NCI-H460 (cell line): ENCODE measurements around the gene PLS3. TPM values are rescaled to one million over a fixed set of nuclear protein-coding genes. Genes with fewer than 3 reads are reported as not detected.

ENCODE experiments used
- DNase-seq: peaks from one replicate; pipeline ENCODE4 v3.0.0-alpha.2; 2016; ENCODE audit warnings: low read depth; ENCODE audit errors: extremely low read depth
- small RNA-seq, 2 experiments: library from RNA; depleted of rRNA; stranded (forward); fragments of <200 nt; gene quantifications; one replicate each; pipeline ENCODE3, GENCODE V24; 2014
- total RNA-seq: library from RNA; depleted of rRNA; stranded (reverse); fragments of >200 nt; shearing (Covaris generic); gene quantifications from 2 replicates; pipeline ENCODE4 v1.2.3, GENCODE V29; 2014

The PLS3 gene
- total RNA-seq, 1 experiment from 2014 or later, result 104 TPM

DNA sequence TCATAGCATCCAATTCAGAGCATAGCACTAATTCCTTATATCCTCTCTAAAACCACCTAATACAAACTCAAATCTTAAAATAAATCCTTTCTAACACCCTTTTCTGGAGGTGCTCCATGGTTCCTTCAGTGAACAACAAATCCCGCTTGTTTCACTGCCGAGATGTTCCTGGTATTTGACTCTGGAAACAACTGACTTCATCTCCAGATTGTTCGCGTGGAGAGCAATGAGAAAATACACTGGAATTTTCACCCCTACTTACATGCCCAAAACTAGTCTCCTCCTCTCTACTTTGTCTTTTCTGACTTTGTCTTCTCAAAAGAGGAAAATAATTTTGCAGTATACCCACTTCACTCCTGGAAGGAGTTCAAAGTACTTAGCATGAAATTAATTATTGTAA is 129.0 kb downstream of the PLS3 start:
- no peak for DNase-seq

DNA sequence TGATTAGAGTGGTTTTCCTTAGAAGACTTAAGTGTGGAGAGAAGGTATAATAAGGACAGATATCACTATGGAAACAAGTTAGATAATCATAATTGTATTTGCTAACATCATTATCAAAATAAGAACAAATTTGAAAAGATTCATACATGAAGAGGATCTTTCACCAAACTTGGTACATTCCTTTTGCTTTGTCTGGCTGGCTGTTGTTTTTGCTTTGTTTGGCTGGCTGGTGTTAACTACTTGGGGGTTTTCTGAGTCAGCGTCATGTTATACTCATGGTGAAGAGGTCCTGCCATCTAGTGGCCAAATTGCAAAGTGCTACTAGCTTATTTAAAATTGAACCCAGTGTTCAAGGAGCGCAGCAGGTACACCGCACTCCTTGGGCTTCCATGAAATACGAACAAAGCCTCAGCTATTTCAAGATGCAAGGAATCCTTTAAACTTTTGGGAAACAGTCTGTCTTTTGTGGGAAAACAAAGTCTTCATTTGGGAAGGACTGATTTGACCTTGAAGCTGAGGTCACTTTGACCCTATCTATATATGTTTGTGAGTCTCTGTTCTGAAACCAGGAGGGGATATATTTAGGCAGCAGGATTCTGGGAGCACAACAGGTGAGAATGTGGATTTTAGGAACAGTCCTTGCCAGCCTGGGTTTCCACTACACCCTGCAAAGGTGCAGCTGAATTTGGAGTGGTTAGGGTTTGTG is 129.7 kb downstream of the PLS3 start:
- DNase-seq, result peak; percentile 61

DNA sequence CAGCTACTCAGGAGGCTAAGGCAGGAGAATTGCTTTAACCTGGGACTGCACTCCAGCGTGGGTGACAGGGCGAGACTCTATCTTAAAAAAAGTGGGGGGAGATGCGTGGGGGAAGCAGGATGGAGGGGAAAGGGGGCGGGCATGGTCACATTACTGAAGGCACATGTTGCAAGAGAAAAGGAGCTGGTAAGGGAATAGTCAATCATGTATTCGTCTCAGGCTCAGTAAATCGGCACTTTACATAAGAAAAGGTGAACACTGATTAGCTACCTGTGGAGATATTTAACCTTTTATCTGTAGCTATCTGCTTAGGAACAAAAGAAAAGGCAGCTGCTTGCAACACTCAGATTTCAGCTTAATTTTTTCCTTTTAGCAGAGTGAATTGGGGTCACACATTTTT is 132.5 kb downstream of the PLS3 start:
- no peak for DNase-seq

DNA sequence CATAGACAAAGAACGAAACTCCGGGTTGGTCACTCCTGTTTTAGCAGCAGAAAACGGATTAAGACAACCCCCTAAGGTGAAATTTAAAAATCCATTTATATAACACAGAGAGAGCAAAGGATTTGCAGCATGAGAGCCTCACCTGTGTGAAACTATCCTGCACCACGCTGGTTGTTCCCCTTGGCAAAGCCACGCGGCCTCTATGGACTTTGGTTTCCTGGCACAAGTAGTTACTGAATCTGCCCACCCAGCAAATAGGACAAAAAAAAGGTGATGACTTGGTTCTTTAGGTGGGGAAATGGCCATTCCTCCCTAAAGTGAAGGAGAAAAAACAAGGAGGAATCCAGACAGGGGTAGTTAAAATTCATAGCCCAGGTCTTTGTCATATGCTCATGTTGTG is 133.1 kb downstream of the PLS3 start:
- DNase-seq, result no peak

DNA sequence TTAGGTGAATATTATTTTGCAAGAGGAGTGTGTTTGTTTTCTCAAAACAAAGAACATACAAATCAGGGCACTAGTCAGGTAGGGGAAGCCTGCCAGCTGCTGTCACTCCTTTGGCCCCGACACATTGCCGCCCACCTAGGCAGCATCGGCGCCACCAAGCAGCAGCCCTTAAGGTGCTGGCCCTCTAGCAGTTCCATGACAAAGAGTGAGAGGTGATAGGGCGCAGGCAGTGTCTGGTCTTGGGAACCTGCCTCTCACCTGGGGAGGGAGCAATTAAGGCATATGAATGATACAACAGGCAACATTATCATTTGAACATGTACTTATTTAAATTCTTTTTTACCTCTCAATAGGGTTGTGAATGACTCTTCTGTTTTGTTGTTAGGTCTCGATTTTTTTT is 135.1 kb downstream of the PLS3 start:
- no peak for DNase-seq

DNA sequence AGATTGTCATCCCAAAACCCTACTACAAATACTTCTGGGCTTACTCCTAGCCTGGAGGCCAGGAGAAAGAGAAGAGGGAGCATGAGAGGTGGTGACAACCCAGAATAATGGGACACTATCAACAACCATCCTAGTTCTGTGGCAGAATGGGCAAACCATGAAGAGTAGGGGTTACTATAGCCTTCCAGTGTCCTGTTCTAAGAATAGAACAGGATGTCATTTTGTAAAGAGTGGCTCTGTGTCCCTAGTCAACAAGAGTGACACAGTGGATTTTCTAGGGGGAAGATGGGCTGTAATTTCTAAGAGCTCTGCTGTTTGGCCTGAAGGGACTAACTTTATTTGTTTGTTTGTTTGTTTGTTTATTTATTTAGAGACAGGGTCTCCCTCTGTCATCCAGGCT is 136.0 kb downstream of the PLS3 start:
- no peak for DNase-seq

DNA sequence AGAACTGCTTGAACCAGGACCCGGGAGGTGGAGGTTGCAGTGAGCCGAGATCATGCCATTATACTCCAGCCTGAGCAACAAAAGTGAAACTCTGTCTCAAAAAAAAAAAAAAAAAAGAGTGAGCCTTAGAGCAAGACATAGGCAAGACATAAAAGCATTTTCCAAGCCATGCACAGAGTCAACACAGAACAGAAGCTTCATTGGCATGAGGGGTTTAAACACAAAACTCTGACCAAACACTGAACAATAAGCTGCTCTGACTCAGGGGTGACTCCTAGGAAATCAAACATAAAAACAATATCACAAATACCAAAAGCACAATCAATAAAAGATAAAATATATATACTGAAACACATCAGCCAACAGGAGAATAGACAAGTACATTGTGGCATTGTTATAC is 136.8 kb downstream of the PLS3 start:
- no peak for DNase-seq

Small RNA genes lying within 50 kb of the gene (small RNA-seq; reads per million reads assigned to genes)
- 0 reads per million in 2 experiments for gene RF00264
